ENCODE results near the gene TOE1.
"Not testable (repeated sequence)": the region's sequence is repeated elsewhere in the genome, so short reads cannot be mapped to it uniquely, and the experiment has no call there.

The TOE1 gene

DNA sequence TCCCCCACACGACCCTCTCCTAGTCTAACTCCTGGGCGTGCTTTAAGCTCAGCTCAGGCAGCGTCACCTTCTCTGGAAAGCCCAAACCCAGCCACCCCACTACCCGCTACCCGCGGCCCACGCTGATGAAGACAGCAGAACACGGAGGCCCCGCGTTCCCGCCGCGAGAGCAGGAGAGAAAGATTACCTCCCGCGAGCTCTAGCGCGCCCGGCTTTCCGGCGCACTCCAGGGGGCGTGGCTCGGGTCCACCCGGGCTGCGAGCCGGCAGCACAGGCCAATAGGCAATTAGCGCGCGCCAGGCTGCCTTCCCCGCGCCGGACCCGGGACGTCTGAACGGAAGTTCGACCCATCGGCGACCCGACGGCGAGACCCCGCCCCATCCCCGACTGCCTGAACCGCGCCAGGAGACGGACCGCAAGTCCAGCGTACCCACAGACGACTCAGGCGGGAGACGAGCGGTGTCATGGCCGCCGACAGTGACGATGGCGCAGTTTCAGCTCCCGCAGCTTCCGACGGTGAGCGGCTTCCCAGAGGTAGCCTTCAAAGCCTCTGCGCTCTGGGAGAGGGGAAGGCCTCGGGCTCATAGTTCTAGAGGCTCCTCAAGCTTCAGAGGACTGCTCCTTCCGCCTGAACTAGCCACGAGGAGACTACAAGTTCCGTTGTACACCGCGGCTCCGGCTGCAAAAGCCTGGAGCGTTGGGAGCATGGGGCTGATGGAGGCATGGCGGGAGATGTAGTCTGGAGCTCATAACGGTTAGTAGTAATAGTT lies at the start of gene TOE1, which contains the start of gene MUTYH:
Gene TOE1 (plus strand): TSS at position 382 of the 770 bp plus-strand sequence. CDS start 83 bp downstream, at position 465.
Gene MUTYH (minus strand): TSS at position 652 of the 770 bp plus-strand sequence. CDS start 5,935 bp downstream, outside the sequence.
- CTCF ChIA-PET: interaction anchor here (0.8 to 13.8 kb wide), 20 partner anchors 10 to 612 kb away, joined by 3 to 131 read pairs (median 6); partner anchors contain the start of genes HECTD3, HPDL, PLK3 and RNU5D-1
- POLR2A ChIA-PET: interaction anchor here (0.5 to 2.7 kb wide), 16 partner anchors 9 to 951 kb away, joined by 3 to 15 read pairs (median 7); partner anchors contain the start of genes AKR1A1, CCDC163, HPDL and MMACHC
- TF ChIP-seq, protein P1, sequence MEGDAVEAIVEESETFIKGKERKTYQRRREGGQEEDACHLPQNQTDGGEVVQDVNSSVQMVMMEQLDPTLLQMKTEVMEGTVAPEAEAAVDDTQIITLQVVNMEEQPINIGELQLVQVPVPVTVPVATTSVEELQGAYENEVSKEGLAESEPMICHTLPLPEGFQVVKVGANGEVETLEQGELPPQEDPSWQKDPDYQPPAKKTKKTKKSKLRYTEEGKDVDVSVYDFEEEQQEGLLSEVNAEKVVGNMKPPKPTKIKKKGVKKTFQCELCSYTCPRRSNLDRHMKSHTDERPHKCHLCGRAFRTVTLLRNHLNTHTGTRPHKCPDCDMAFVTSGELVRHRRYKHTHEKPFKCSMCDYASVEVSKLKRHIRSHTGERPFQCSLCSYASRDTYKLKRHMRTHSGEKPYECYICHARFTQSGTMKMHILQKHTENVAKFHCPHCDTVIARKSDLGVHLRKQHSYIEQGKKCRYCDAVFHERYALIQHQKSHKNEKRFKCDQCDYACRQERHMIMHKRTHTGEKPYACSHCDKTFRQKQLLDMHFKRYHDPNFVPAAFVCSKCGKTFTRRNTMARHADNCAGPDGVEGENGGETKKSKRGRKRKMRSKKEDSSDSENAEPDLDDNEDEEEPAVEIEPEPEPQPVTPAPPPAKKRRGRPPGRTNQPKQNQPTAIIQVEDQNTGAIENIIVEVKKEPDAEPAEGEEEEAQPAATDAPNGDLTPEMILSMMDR (IDR thresholded peaks at IDR 0.05; ENCODE audit: control extremely low read depth, extremely low read depth, low read depth, missing control alignments): no peak
- DNase-seq (ENCODE audit: extremely low spot score): peak; percentile 96

- DNase-seq (ENCODE audit: extremely low spot score); POLR2A ChIA-PET: not testable (repeated sequence)
- CTCF ChIA-PET: interaction anchor here (0.8 to 2.8 kb wide), 5 partner anchors 10 to 279 kb away, joined by 4 to 19 read pairs (median 9); partner anchors contain the start of gene UROD
Observed at GRCh38 chr1:45291002-45291401, 49.0 kb upstream of the TOE1 start.

GRCh38 chr1:45291716-45292115 lies 48.3 kb upstream of the TOE1 start:
- no peak for DNase-seq (ENCODE audit: extremely low spot score)
- ChIA-PET CTCF (interaction anchor here (0.8 to 2.8 kb wide), 5 partner anchors 9 to 279 kb away, joined by 4 to 19 read pairs (median 9); partner anchors contain the start of gene UROD), POLR2A (no interaction called here)
- TF ChIP-seq, protein P1 (IDR thresholded peaks at IDR 0.05; ENCODE audit: control extremely low read depth, extremely low read depth, low read depth, missing control alignments): no peak

DNA sequence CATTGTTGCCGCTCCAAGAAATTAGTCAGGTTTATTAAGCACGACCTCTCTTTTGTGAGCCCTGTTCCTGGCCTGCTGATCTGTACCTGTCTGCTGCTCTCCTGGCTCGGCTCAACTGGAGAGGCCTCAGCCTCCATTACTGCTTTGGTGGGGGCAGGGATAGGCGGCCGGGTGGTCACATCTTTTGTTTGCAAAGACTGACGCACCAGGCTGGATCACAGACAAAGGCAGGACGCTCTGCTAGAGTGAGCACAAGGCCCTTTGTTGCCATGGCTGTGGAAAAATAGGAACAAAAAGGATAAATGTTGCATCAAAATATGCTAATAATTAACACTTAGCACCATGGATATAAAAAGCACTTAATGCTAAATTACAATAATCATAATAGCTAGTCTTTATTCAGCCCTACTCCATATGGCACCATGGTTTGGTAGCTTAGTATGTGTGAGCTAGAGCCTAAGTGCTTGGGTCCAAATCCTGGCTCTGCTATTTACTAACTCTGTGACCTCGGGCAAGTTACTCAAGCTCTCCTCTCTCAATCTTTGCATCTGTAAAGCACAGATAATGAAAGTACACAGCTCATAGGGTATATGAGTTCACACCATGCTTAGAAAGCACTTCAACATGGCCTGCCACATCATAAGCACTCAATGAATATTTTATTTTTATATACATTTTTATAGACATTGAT lies 42.2 kb upstream of the TOE1 start:
- ChIA-PET POLR2A (interaction anchor here (0.7 kb wide), 1 partner anchor 276 kb away, joined by 3 read pairs; no protein-coding TSS in a partner anchor), CTCF (interaction anchor here (0.9 to 8.4 kb wide), 7 partner anchors 15 to 511 kb away, joined by 3 to 188 read pairs (median 12); partner anchors contain the start of genes HECTD3, TESK2 and UROD)
- no peak for DNase-seq (ENCODE audit: extremely low spot score)
- TF ChIP-seq, protein P1 (IDR thresholded peaks at IDR 0.05; ENCODE audit: control extremely low read depth, extremely low read depth, low read depth, missing control alignments): no peak

DNA sequence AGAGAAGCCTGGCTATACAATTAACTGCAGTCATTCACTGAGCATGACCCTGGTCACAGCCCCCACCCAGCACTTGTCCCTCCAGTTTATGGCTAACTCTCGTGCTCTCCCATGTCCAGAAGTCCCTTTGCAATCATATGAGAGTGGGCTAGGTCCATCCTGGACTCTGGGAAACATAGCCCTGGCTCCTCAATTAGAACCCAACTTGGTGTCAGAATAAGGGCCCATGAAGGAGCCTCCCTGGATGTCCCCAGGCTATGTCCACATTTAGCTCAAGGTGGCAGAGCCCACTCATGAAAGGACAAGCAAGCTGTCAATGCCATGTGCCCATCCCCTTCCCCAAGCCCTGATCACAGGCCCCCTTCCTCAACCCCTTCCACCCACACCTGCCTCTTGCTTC lies 40.7 kb upstream of the TOE1 start:
- DNase-seq (ENCODE audit: extremely low spot score): no peak
- POLR2A ChIA-PET: interaction anchor here (0.8 kb wide), 1 partner anchor 494 kb away, joined by 3 read pairs; no protein-coding TSS in a partner anchor
- TF ChIP-seq, protein P1 (IDR thresholded peaks at IDR 0.05; ENCODE audit: control extremely low read depth, extremely low read depth, low read depth, missing control alignments): no peak
- CTCF ChIA-PET: interaction anchor here (1.2 to 8.4 kb wide), 13 partner anchors 17 to 506 kb away, joined by 3 to 188 read pairs (median 8); partner anchors contain the start of genes HECTD3, HPDL, MUTYH and TESK2

DNA sequence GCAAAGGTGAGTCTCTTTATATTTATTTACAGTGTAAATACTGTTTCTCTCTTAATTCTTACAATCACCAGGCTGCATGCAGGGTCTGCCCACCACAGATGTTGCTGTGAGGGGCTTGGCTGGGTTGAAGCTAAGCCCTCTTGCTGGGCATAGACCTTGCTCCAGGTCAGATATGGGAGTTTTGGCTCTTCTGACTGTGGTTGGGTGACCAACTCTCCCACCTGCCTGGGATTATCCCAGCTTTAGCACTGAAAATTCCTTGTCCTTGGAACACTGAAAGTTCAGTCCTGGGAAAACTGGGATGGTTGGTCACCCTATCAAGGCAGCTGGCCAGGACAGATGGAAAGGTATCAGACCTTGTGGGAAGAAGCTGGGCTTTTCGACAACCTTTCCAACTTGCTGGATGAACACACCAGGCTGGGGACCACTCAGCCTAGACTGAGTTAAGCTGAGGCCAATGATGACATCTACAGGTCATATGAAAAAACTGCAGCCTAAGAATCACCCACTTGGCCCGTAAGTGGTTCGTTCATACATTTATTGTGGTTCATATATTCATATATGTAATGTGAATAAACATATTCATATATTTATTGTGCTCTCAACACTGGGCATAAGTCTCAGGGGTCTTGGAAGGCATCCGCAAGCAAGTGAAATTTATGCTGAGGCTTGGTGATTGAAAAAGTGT lies 39.8 kb upstream of the TOE1 start:
- TF ChIP-seq, protein P1 (IDR thresholded peaks at IDR 0.05; ENCODE audit: control extremely low read depth, extremely low read depth, low read depth, missing control alignments): peak; percentile 62
- ChIA-PET POLR2A (interaction anchor here (0.5 to 0.8 kb wide), 2 partner anchors 494 to 509 kb away, joined by 3 read pairs; no protein-coding TSS in a partner anchor), CTCF (interaction anchor here (0.8 to 8.4 kb wide), 28 partner anchors 9 to 514 kb away, joined by 3 to 188 read pairs (median 4); partner anchors contain the start of genes HECTD3, HPDL, MUTYH and PLK3)
- DNase-seq (ENCODE audit: extremely low spot score): peak; percentile 64

Measured in GM10248 (cell line).